ENCODE results near the gene KREMEN2. TPM values are rescaled to one million over a fixed set of nuclear protein-coding genes. Genes with fewer than 3 reads are reported as not detected.
"Not testable (repeated sequence)": the region's sequence is repeated elsewhere in the genome, so short reads cannot be mapped to it uniquely, and the experiment has no call there.

KREMEN2 gene
- polyA plus RNA-seq, 3 donors from 2014 or later = not detected

GRCh38 chr16:2930236-2930635, 33.8 kb upstream of the KREMEN2 start:
- H3K9me3 Mint-ChIP-seq = no peaks in the 10 kb centered on the region
- H3K27ac Mint-ChIP-seq = no peak overlapping the region
- no peak for DNase-seq
- peaks cover 0 to 12% (median 9%) of the 10 kb centered on the region in 3 donors for H3K36me3 Mint-ChIP-seq
- peaks cover 0 to 2% (median 0%) of the 10 kb centered on the region in 3 donors for H3K27me3 Mint-ChIP-seq (ENCODE audit: low read depth in 3 of 3)
- no peak overlapping the region for H3K4me3 Mint-ChIP-seq
- peaks cover 6 to 10% of the 10 kb centered on the region in 2 donors for H3K4me1 Mint-ChIP-seq

GRCh38 chr16:2931231-2931914, 32.7 kb upstream of the KREMEN2 start:
- DNase-seq; H3K4me3 Mint-ChIP-seq; H3K27me3 Mint-ChIP-seq (ENCODE audit: low read depth in 3 of 3); H3K27ac Mint-ChIP-seq; H3K9me3 Mint-ChIP-seq: not testable (repeated sequence)
- H3K4me1 Mint-ChIP-seq = peaks cover 6 to 10% of the 10 kb centered on the region in 2 donors
- peaks cover 0 to 13% (median 12%) of the 10 kb centered on the region in 3 donors for H3K36me3 Mint-ChIP-seq

GRCh38 chr16:2933136-2933535, 30.9 kb upstream of the KREMEN2 start:
- no peaks in the 10 kb centered on the region for H3K4me1 Mint-ChIP-seq
- no peak overlapping the region for H3K27ac Mint-ChIP-seq

GRCh38 chr16:2933701-2934100, 30.4 kb upstream of the KREMEN2 start:
- Mint-ChIP-seq H3K36me3 (peaks cover 0 to 13% (median 12%) of the 10 kb centered on the region in 3 donors), H3K27me3 (ENCODE audit: low read depth in 3 of 3) (peaks cover 0 to 2% (median 0%) of the 10 kb centered on the region in 3 donors), H3K27ac (no peak overlapping the region), H3K9me3 (no peaks in the 10 kb centered on the region), H3K4me3 (no peak overlapping the region), H3K4me1 (no peaks in the 10 kb centered on the region)
- no peak for DNase-seq

More at GRCh38 chr16:2933136-2933535, 30.9 kb upstream of the KREMEN2 start:
- no peaks in the 10 kb centered on the region for H3K9me3 Mint-ChIP-seq
- H3K4me3 Mint-ChIP-seq = no peak overlapping the region
- H3K27me3 Mint-ChIP-seq (ENCODE audit: low read depth in 3 of 3) = peaks cover 0 to 2% (median 0%) of the 10 kb centered on the region in 3 donors
- DNase-seq = no peak
- H3K36me3 Mint-ChIP-seq = peaks cover 0 to 13% (median 12%) of the 10 kb centered on the region in 3 donors

- no peak for DNase-seq
- H3K27ac Mint-ChIP-seq = peak overlapping the region in 1 of 6 donors; percentile 44
- peaks cover 0 to 16% (median 12%) of the 10 kb centered on the region in 3 donors for H3K36me3 Mint-ChIP-seq
- no peak overlapping the region for H3K4me3 Mint-ChIP-seq
- peaks cover 0 to 2% (median 0%) of the 10 kb centered on the region in 3 donors for H3K27me3 Mint-ChIP-seq (ENCODE audit: low read depth in 3 of 3)
- no peaks in the 10 kb centered on the region for H3K4me1 Mint-ChIP-seq
- H3K9me3 Mint-ChIP-seq = no peaks in the 10 kb centered on the region
Observed at GRCh38 chr16:2934450-2934849, 29.6 kb upstream of the KREMEN2 start.

GRCh38 chr16:2936436-2937011, 27.6 kb upstream of the KREMEN2 start:
- Mint-ChIP-seq H3K4me1 (no peaks in the 10 kb centered on the region), H3K27me3 (ENCODE audit: low read depth in 3 of 3) (peaks cover 0 to 2% (median 0%) of the 10 kb centered on the region in 3 donors), H3K4me3 (no peak overlapping the region), H3K36me3 (peaks cover 4 to 24% (median 15%) of the 10 kb centered on the region in 3 donors), H3K9me3 (no peaks in the 10 kb centered on the region), H3K27ac (no peak overlapping the region)
- no peak for DNase-seq

GRCh38 chr16:2937170-2937569, 26.9 kb upstream of the KREMEN2 start:
- peaks cover 0 to 2% (median 0%) of the 10 kb centered on the region in 3 donors for H3K27me3 Mint-ChIP-seq (ENCODE audit: low read depth in 3 of 3)
- no peaks in the 10 kb centered on the region for H3K4me1 Mint-ChIP-seq
- H3K36me3 Mint-ChIP-seq = peaks cover 4 to 25% (median 14%) of the 10 kb centered on the region in 3 donors
- no peak overlapping the region for H3K27ac Mint-ChIP-seq
- no peaks in the 10 kb centered on the region for H3K9me3 Mint-ChIP-seq
- DNase-seq = no peak
- no peak overlapping the region for H3K4me3 Mint-ChIP-seq

GRCh38 chr16:2938206-2938605, 25.9 kb upstream of the KREMEN2 start:
- Mint-ChIP-seq H3K4me1 (peaks cover 0 to under 1% of the 10 kb centered on the region in 2 donors), H3K4me3 (no peak overlapping the region), H3K36me3 (peaks cover 8 to 32% (median 12%) of the 10 kb centered on the region in 3 donors), H3K27me3 (ENCODE audit: low read depth in 3 of 3) (peaks cover 0 to 2% (median 0%) of the 10 kb centered on the region in 3 donors), H3K9me3 (no peaks in the 10 kb centered on the region), H3K27ac (no peak overlapping the region)
- no peak for DNase-seq

GRCh38 chr16:2939968-2940367, 24.1 kb upstream of the KREMEN2 start:
- no peak for DNase-seq
- Mint-ChIP-seq H3K27ac (no peak overlapping the region), H3K27me3 (ENCODE audit: low read depth in 3 of 3) (no peaks in the 10 kb centered on the region), H3K36me3 (peaks cover 8 to 27% (median 12%) of the 10 kb centered on the region in 3 donors), H3K4me1 (peaks cover 0 to 2% of the 10 kb centered on the region in 2 donors), H3K9me3 (no peaks in the 10 kb centered on the region), H3K4me3 (no peak overlapping the region)

GRCh38 chr16:2942045-2942444, 22.0 kb upstream of the KREMEN2 start:
- H3K27ac Mint-ChIP-seq = no peak overlapping the region
- H3K27me3 Mint-ChIP-seq (ENCODE audit: low read depth in 3 of 3) = no peaks in the 10 kb centered on the region
- no peak for DNase-seq
- peaks cover 11 to 27% (median 12%) of the 10 kb centered on the region in 3 donors for H3K36me3 Mint-ChIP-seq
- peaks cover 0 to 2% of the 10 kb centered on the region in 2 donors for H3K4me1 Mint-ChIP-seq
- no peaks in the 10 kb centered on the region for H3K9me3 Mint-ChIP-seq
- no peak overlapping the region for H3K4me3 Mint-ChIP-seq

- not testable (repeated sequence) for H3K9me3 Mint-ChIP-seq; H3K4me1 Mint-ChIP-seq; DNase-seq; H3K27ac Mint-ChIP-seq; H3K27me3 Mint-ChIP-seq (ENCODE audit: low read depth in 3 of 3); H3K4me3 Mint-ChIP-seq
- peaks cover 12 to 31% (median 13%) of the 10 kb centered on the region in 3 donors for H3K36me3 Mint-ChIP-seq
Observed at GRCh38 chr16:2943716-2944115, 20.4 kb upstream of the KREMEN2 start.

GRCh38 chr16:2946649-2947048, 17.4 kb upstream of the KREMEN2 start:
- DNase-seq = no peak
- H3K27ac Mint-ChIP-seq = no peak overlapping the region
- peaks cover 8 to 20% (median 10%) of the 10 kb centered on the region in 3 donors for H3K36me3 Mint-ChIP-seq
- peaks cover 0 to 2% of the 10 kb centered on the region in 2 donors for H3K4me1 Mint-ChIP-seq
- peaks cover 0 to 4% (median 0%) of the 10 kb centered on the region in 3 donors for H3K27me3 Mint-ChIP-seq (ENCODE audit: low read depth in 3 of 3)
- no peaks in the 10 kb centered on the region for H3K9me3 Mint-ChIP-seq
- no peak overlapping the region for H3K4me3 Mint-ChIP-seq

GRCh38 chr16:2948807-2949704, 15.0 kb upstream of the KREMEN2 start:
- DNase-seq = no peak
- no peak overlapping the region for H3K4me3 Mint-ChIP-seq
- peaks cover 0 to 4% (median 3%) of the 10 kb centered on the region in 3 donors for H3K27me3 Mint-ChIP-seq (ENCODE audit: low read depth in 3 of 3)
- peaks cover 0 to 9% (median 5%) of the 10 kb centered on the region in 3 donors for H3K36me3 Mint-ChIP-seq
- H3K27ac Mint-ChIP-seq = no peak overlapping the region
- no peaks in the 10 kb centered on the region for H3K4me1 Mint-ChIP-seq
- no peaks in the 10 kb centered on the region for H3K9me3 Mint-ChIP-seq
